HT-29 (cell line): ENCODE measurements around the gene BICRA. TPM values are rescaled to one million over a fixed set of nuclear protein-coding genes. Genes with fewer than 3 reads are reported as not detected.
"Not testable (repeated sequence)": the region's sequence is repeated elsewhere in the genome, so short reads cannot be mapped to it uniquely, and the experiment has no call there.

Source experiments
- DNase-seq: peaks from one replicate; pipeline ENCODE4 v3.0.0-alpha.2; 2015; ENCODE audit warnings: low spot score
- total RNA-seq: library from RNA; depleted of rRNA; stranded (reverse); fragments of >200 nt; shearing (Covaris generic); gene quantifications from 2 replicates; pipeline ENCODE4 v1.2.3, GENCODE V29; 2014

Gene BICRA
- total RNA-seq, 1 experiment from 2014 or later, result 5.2 TPM

DNA sequence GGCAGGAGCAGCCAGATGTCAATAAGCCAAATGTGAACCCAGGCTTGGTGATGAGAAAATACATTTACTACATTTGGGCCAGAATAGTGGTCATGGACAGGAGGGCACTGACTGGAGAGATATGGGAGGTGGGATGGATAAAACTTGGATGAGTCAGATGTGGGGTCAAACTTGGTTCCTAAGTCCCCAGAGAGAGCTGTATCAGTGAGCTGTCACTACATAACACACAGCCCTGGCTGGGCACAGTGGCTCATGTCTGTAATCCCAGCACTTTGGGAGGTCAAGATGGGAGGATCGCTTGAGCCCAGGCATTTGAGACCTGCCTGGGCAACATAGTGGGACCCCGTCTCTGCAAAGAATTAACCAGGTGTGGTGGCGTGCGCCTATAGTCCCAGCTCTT lies 52.7 kb downstream of the BICRA start:
- DNase-seq, result no peak

DNA sequence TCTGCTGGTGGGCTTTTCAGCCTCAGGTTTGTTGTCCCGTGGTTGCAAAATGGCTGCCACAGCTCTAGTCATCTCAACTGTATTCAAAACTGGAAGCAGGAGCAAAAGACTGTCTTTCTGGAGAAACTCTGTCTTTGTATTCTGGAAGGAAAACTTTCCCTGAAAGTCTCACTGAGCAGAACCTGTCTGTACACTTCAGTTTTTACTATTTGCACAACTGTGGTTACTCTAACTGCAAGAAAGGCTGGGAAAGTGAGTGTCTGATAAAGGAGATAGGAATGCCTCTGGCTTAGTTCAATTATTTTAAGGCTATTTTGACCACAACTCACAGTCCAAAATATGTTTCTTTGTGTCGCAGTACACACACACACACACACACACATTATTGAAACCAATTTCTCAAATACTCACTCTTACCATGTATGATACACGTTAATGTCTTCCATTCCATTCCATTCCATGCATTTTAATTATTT lies 54.5 kb downstream of the BICRA start:
- DNase-seq, result peak; percentile 89

DNA sequence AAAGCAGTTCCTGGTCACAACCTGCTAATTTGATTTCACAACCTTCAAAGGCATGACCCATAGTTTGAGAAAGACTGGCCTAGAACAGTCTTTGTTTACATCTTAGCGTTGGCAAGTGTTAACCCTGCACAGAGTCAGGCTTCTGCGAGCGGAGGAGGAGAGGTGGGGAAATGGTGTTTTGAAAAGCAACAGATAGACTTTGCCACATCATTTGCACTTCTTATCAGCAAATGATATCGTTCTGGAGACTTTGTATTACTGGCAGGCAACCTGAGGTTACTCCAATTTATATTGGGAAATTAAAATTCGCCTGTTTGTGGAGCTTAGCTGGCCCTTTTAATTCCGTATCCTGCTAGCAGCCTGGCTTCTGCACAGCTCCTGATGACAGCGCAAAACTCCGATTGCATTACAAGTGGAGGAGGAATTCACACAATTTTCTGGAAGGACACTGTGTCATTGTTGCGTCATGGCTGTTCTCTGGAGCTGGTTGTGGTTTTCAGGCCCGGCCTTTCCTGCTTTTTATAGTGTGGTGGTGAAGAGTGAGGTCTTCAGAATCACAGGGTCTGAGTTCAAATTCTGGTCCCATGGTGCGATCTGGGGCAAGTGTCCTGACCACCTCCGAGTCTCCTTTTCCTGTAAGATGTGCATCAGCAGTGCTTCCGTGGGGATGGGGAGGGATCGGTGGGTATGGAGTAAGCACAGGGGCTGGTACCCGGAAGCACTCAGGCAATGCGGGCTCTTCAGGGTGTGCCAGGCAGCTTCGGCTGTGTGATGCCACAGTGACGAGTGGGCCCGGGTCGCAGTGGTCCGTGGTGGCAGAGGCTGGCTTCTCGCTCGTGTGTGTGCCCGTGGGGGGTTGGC lies 55.2 kb downstream of the BICRA start:
- DNase-seq, result peak; percentile 78

DNA sequence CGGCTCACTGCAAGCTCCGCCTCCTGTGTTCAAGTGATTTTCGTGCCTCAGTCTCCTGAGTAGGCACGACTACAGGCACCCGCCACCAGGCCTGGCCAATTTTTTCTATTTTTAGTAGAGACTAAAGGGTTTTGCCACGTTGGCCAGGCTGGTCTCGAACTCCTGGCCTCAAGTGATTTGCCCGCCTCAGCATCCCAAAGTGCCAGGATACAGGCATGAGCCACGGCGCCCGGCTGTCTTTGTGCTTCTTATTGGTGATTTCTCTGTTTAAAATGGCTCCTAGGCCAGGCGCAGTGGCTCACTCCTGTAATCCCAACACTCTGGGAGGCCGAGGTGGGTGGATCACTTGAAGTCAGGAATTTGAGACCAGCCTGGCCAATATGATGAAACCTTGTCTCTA lies 59.6 kb downstream of the BICRA start:
- not testable (repeated sequence) for DNase-seq

DNA sequence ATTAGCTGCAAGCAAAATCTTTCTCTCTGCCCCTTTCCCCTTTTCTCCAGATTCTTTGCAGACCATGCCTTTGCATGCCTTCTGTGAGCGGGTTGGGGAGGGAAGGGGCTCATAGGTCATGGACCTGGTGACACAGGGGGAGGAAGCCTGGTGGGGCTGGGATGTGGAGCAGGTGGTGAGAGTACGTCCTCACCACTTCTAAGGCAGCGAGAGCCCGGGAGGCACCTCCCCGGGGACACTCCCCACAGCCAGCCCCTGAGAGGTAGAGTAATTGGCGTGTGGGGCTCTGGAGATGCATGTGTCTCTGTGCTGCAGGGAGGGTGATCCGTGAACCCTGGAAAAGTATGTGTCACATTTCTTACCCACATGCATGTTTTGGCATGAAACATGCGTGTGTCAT lies 61.8 kb downstream of the BICRA start:
- no peak for DNase-seq

DNA sequence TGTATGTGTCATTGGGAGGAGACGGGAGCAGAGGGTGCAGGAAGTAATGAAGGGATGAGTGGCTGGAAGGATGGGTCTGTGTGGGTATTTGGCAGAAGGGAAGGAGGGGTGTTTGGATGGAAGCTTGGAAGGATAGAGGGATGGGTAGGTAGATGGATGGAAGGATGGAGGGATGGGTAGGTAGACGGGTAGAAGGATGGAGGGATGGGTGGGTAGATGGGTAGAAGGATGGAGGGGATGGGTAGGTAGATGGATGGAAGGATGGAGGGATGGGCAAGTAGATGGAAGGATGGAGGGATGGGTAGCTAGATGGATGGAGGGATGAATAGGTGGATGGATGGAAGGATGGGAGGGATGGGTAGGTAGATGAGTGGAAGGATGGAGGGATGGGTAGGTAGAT lies 62.6 kb downstream of the BICRA start:
- no peak for DNase-seq

DNA sequence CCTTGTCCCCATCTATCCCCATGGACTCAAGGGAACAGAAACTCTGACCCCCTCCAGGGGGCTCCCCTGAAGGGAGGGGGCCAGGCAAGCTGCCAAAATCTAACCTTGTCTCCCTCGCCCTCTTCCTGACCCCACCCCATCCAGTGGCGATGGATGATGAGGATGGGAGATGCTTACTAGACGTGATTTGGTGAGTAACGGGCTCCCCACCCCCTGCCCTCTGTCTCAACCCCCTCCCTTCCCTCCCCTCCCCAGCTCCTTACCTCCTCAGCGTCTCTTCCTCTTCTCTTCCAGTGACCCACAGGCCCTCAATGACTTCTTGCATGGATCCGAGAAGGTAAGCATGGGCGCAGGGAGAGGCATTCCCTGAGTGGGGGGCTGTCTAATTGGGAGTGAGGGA lies 64.5 kb downstream of the BICRA start:
- no peak for DNase-seq

DNA sequence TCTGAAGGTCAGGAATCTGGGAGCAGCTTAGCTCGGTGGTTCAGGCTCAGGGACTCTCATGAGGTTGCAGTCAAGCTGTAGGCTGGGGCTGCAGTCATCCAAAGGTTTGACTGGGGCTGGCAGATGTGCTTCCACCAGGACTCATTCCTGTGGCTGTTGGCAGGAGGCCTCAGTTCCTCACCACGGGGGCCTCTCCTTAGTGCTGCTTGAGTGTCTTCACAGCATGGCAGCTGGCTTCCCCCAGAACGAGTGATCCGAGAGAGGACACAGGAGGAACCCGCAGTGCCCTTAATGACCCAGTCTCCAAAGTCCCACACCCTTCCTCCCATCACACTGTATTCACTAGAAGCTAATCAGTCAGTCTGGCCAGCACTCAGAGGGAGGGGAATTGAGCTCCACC lies 65.6 kb downstream of the BICRA start:
- peak; percentile 43 for DNase-seq

DNA sequence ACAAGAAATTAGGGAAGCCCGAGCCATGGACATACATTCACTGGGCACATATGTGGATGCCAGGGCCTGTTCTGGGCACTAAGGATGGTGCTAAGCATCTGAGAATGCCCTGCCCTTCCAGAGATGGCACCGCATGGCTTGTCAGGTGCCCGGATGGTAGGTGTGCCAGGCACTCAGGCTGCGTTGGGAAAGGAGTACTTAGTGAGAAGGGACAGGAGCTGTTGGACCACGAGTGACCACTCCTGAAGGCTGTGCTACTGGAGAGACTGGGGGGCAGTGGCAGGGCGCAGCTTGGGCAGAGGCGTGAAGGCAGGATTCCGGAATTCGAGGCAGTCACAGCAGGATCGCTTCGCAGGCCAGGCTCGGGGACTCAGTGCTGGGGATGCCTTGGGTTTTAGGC lies 66.3 kb downstream of the BICRA start:
- DNase-seq, result no peak

DNA sequence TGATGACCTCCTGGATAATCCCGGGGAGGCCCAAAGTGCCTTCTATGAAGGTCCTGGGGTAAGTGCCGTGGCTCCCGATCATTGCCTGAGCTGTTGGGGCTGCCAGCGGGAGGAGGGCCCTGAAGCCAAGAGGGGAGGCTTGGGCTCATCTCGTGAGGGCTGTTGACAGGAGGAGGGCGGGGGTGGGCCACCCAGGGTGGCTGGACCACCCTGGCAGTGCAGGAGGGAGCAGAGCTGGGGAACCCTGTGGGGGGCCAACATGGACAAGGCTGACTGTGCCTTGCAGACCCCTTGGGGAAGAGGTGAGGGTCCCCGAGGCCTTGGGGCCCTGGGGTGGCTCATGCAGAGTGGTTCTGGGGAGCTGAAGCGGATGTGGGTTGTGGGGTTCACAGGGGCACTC lies 66.9 kb downstream of the BICRA start:
- DNase-seq, result no peak

DNA sequence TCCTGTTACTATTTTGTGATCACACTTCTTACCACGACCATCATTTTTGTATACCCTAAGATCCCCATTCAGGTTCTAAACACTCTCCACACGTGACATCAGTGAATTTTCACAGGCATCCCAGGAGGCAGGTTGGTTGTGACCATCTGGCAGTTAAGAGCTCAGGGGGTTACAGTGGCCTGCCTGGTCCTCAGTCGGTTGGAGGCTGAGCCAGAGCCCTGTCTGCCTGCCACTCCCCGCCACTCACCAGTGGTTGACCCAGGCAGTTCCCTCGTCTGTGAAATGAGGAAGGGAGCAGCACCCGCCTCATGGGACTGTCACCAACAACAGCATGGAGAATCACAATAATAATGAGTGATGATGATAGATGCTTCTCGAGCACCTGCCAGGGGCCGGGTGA lies 67.9 kb downstream of the BICRA start:
- DNase-seq, result no peak

DNA sequence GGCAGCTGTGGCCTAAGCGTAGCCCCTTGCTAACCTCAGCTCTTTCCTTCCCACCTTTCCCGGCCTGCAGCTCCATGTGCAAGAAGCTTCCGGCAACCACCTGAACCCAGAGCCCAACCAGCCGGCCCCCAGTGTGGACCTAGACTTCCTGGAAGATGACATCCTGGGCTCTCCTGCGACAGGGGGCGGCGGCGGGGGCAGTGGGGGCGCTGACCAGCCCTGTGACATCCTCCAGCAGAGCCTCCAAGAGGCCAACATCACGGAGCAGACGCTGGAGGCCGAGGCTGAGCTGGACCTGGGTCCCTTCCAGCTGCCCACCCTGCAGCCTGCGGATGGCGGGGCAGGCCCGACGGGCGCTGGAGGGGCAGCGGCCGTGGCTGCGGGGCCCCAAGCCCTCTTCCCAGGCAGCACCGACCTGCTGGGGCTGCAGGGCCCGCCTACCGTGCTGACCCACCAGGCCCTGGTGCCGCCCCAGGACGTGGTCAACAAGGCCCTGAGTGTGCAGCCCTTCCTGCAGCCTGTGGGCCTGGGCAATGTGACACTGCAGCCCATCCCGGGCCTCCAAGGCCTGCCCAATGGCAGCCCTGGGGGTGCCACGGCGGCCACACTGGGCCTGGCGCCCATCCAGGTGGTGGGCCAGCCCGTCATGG lies 70.4 kb downstream of the BICRA start:
- DNase-seq, result no peak

DNA sequence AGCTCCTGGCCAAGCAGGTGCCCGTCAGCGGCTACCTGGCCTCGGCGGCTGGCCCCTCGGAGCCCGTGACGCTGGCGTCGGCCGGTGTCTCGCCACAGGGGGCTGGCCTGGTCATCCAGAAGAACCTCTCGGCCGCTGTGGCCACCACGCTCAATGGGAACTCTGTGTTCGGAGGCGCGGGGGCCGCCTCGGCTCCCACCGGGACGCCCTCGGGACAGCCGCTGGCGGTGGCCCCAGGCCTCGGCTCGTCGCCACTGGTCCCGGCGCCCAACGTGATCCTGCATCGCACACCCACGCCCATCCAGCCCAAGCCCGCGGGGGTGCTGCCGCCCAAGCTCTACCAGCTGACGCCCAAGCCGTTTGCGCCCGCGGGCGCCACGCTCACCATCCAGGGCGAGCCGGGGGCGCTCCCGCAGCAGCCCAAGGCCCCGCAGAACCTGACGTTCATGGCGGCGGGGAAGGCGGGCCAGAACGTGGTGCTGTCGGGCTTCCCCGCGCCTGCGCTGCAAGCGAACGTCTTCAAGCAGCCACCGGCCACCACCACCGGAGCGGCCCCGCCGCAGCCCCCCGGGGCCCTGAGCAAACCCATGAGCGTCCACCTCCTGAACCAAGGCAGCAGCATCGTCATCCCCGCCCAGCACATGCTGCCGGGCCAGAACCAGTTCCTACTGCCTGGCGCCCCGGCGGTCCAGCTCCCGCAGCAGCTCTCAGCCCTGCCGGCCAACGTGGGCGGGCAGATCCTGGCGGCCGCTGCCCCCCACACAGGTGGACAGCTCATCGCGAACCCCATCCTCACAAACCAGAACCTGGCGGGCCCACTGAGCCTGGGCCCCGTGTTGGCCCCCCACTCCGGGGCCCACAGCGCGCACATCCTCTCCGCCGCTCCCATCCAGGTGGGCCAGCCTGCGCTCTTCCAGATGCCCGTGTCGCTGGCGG lies 71.3 kb downstream of the BICRA start:
- DNase-seq, result no peak

DNA sequence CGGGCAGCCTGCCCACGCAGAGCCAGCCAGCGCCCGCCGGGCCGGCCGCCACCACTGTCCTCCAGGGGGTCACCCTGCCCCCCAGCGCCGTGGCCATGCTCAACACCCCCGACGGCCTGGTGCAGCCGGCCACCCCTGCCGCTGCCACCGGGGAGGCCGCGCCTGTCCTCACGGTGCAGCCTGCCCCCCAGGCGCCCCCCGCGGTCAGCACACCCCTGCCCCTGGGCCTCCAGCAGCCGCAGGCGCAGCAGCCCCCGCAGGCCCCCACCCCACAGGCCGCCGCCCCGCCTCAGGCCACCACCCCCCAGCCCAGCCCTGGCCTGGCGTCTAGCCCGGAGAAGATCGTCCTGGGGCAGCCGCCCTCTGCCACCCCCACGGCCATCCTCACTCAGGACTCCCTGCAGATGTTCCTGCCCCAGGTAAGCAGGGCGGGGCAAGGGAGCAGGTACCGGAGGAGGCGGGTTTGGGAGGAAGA lies 72.0 kb downstream of the BICRA start:
- no peak for DNase-seq

DNA sequence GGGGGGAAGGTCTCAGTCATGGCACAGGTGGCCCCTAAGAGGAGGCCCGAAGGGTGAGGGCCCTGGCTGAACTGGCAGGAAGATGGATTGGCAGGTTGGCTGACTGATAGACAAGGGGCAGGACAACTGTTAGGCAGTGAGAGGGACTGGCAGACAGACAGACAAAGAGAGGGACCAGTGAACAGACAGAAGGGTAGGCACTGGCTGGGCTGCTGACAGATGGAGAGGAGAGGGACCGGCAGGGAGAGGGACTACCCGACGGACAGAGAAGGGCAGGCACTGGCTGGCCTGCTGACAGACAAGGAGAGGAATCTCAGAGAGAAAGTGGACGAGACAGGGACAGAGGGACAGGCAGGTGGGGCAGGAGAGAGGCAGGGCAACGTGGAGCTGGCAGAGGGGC lies 72.5 kb downstream of the BICRA start:
- DNase-seq, result no peak

DNA sequence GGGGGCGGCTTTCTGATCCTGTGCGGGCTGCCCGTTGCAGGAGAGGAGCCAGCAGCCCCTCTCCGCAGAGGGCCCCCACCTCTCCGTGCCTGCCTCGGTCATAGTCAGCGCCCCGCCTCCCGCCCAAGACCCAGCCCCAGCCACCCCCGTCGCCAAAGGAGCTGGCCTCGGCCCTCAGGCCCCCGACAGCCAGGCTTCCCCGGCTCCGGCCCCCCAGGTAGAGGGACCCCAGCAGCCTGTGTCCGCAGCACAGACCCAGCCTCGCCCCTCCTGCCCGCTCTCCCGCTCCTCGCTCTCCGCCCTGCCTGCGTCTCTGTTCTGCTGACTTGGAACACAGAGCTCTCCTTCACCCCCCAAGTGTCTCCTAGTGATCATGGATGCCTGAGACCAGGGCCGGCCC lies 73.0 kb downstream of the BICRA start:
- DNase-seq, result no peak

DNA sequence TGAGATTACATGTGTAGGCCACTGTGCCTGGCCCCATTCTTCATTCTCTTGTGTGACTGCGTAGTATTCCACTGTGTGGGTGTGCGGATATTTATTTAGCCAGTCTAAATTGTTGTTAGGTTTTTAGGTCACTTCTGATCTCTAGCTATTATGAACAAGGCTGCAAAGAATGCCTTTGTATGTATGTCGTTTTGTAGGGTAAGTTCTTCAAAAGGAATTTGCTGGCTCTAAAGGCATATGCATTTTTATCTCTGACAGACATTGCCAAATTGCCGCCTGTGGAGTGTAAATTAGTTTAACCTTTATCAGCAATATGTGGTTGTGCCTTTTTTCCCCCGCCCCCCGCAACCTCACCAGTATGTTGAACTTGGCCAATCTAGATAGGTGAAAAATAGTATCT lies 74.0 kb downstream of the BICRA start:
- DNase-seq, result no peak

DNA sequence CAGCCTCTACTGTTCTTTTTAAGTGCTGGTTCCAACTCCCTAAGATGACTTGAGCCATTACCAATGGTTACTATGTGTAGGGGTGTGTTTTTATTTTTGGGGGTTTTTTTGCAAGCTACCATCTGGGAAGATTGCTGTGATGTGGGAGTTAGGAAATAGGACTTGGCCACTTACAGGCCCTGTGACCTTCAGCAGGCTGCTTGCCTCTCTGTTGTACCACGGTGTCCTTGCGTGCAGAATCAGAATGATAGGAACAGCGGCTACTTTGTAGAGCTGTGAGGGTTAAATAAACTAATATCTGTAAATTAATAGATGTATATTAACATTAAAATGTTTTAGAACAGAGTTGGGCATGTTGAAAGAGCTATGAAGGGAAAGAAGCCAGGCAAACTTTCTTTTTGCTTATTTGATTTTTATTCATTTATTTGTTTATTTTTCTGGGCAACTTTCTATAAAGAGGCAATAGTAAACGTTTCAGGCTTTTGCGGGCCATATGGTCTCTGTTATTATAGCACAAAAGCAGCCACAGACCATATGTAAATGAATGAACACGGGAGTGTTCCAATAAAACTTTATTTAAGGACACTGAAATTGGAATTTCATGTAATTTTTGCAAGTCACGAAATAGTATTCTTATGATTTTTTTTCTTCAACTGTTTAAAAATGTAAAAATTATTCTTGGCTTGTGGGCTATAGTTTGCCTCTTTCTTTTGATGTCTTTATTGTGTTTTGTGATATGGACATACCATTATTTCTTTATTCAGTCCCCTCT lies 77.9 kb downstream of the BICRA start:
- DNase-seq, result no peak

DNA sequence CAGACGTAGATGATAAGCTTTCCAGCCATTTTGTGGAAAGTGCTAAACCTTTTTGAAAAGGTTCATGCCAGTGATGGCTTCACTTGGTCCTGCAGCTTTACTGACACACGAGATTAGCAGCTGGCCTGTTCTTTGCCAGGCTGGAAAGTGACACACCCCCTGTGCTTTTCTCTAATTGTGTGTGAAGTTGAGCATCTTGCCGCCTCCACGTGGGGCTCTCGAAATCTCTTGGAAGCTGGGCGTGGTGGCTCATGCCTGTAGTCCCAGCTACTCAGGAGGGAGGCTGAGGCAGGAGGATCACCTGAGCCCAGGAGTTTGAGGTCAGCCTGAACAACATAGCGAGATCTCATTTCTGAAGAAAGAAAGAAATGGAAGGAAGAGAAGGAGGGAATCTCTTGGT lies 79.0 kb downstream of the BICRA start:
- DNase-seq, result no peak

DNA sequence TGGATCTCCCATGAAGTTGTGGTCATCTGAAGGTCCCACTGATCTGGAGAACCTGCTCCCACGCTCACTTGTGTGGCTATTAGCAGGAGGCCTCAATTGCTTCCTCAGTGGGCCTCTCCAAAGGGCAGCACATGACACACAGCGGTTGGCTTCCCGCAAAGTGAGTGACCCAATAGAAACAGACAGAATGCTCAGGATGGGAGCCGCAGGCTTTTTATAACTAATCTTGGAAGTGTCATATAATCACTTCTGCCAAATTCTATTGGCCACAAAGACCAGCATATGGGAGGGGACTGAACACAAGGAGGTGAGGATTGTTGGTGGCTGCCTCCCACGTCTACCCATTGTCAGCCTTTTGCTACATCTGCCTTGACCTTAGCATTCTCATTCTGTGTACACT lies 82.2 kb downstream of the BICRA start:
- DNase-seq, result no peak

DNA sequence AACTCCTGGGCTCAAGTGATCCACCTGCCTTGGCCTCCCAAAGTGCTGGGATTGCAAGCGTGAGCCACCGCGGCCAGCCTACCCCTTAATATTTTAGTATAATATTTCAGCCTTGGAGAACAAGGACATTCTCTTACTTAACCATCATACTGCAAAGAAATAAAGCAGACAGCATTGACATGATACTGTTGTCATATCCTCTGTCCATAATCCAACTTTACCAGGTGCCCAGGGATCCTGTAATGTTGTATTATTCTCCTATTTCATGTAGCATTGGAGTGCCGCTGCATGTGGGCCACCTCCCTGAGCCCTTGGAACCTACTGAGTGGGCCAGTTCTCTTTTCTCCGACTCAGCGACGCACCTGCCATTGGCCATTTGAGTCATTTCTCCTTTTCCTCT lies 82.8 kb downstream of the BICRA start:
- DNase-seq, result no peak
